Colonic mucosa (tissue), 4 donors: ENCODE measurements around the gene SART3. TPM values are rescaled to one million over a fixed set of nuclear protein-coding genes. Genes with fewer than 3 reads are reported as not detected.

Experiments
- DNase-seq: peaks from one replicate; pipeline ENCODE4 v3.0.0-alpha.2; 2020
- H3K27ac ChIP-seq: fragments of 200-600 bp; one replicate; pipeline ENCODE4 v1.8.0; 2021
- H3K27me3 ChIP-seq: fragments of 200-600 bp; one replicate; pipeline ENCODE4 v1.8.0; 2021
- H3K36me3 ChIP-seq: fragments of 200-600 bp; one replicate; pipeline ENCODE4 v1.8.0; 2021
- H3K4me1 ChIP-seq: fragments of 200-600 bp; one replicate; pipeline ENCODE4 v1.8.0; 2021; ENCODE audit warnings: mild to moderate bottlenecking
- H3K4me3 ChIP-seq: fragments of 200-600 bp; one replicate; pipeline ENCODE4 v1.8.0; 2021
- H3K9ac ChIP-seq, 2 donors: one replicate each; pipeline ENCODE4 v1.7.0; 2013; ENCODE audit warnings: control low read depth in 2 of 2, low read depth in 2 of 2, low read length in 2 of 2
- H3K9me3 ChIP-seq: fragments of 200-600 bp; one replicate; pipeline ENCODE4 v1.8.0; 2021
- intact Hi-C: fragments of 100-400 bp; cut with DNase I; formaldehyde crosslinking; loops from one replicate; pipeline ENCODE4 v1.14.1; 2022
- total RNA-seq, 2 donors: library from RNA; stranded (reverse); fragmentation: NEBNext Ultra II Directional in 1 of 2; extraction: Animal tissue kit (Norgen Biotek cat#: 25700) in 1 of 2; gene quantifications; one replicate each; pipeline ENCODE4 v1.2.1, GENCODE V29; 2021
- TF ChIP-seq, protein P1 (sequence below): fragments of 200-600 bp; IDR thresholded peaks from one replicate; pipeline ENCODE4 v1.8.0; 2022; ENCODE audit warnings: antibody characterized with exemption, mild to moderate bottlenecking
- donor health status: healthy.
- donor health status: DM: no; HTN: no; CAD: no.
- donor health status: DM: no; HTN: no; CAD: no.

SART3 gene
- total RNA-seq, 2 donors from 2014 or later, result 41.1 to 64.9 TPM

DNA sequence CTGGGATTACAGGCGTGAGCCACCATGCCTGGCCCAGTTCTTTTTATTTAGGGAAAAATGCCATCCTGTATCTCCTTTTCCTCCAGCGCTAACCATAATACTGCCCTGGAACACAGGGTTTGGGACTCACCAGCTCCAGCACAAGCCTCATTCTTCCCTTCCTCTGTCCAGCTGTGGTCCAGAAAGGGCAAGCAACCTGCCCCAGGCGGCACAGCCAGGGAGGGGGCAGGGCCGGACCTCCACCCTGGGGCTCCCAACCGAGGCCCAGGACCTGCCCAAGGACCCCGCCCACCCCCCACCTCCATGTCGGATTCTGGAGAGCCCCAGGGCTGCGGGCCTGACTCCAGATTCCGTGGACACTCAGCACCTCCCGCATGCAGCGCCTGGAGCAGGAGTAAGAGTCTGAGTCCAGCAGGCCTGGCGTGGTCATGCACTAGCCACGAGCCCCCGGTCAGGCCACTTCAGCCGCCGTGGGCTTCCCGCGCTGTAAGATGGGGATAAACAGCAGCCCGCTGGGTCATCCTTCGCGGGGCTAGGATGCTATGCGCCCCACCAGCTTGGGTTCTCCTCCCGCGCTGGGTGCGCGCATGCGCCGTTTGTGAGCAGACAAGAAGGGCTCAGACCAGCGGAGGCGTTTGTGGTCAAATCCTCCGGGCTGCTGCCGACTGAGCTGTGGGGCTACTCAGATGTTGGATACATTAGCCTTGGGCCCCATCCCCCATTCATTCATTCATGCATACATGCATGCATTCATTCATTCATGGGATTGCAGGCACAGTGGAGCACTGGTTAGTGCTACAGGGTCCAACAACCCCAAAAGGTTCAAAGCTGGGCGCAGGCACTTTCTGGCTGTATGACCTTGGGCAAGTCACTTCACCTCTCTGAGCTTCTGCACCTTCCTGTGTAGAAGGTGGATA is 20.6 kb upstream of the SART3 start:
- Histone ChIP-seq H3K9ac (no peak overlapping the region), H3K4me3 (no peak overlapping the region), H3K9me3 (no peaks in the 10 kb centered on the region), H3K27ac (no peak overlapping the region), H3K27me3 (no peaks in the 10 kb centered on the region), H3K36me3 (no peaks in the 10 kb centered on the region), H3K4me1 (no peaks in the 10 kb centered on the region)
- DNase-seq, result no peak
- intact Hi-C loops, result no loop called here
- TF ChIP-seq, protein P1, sequence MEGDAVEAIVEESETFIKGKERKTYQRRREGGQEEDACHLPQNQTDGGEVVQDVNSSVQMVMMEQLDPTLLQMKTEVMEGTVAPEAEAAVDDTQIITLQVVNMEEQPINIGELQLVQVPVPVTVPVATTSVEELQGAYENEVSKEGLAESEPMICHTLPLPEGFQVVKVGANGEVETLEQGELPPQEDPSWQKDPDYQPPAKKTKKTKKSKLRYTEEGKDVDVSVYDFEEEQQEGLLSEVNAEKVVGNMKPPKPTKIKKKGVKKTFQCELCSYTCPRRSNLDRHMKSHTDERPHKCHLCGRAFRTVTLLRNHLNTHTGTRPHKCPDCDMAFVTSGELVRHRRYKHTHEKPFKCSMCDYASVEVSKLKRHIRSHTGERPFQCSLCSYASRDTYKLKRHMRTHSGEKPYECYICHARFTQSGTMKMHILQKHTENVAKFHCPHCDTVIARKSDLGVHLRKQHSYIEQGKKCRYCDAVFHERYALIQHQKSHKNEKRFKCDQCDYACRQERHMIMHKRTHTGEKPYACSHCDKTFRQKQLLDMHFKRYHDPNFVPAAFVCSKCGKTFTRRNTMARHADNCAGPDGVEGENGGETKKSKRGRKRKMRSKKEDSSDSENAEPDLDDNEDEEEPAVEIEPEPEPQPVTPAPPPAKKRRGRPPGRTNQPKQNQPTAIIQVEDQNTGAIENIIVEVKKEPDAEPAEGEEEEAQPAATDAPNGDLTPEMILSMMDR, result no peak

DNA sequence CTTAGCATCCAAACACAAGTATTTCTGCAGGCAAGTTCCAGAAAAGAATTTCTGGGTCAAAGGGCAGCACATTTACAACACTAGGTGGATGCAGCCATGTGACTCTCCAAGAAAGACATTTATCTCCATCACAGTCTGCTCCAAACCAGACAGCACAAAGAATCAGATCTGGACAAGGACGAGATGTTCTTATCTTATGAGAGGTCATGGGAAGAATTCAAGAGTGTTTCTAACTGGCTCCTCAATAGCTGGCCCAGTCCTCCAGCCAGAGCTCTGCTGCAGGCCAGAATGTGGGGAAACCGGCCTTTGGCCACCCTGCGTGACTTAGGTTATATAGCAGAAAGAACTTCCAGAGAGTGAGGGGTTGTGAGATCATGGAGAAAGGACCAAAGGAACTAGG is 19.6 kb upstream of the SART3 start:
- Histone ChIP-seq H3K27me3 (no peaks in the 10 kb centered on the region), H3K27ac (no peak overlapping the region), H3K9me3 (no peaks in the 10 kb centered on the region), H3K4me1 (no peaks in the 10 kb centered on the region), H3K9ac (no peak overlapping the region), H3K4me3 (no peak overlapping the region), H3K36me3 (no peaks in the 10 kb centered on the region)
- intact Hi-C loops, result no loop called here
- TF ChIP-seq, protein P1, result no peak
- DNase-seq, result no peak

DNA sequence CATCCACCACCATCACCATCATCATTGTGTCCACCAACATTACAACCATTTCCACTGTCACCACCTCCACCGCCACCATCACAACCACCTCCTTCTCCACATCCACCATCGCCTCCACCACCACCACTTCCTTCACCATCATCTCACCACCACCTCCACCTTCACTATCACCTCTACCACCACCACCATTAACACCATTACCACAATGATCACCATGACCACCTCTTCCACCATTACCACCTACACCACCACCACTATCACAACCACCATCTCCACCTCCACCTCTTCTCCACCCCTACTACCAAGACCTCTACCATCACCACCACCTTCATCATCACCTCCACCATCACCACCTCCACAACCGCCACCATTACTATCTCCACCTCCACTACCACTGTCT is 17.8 kb upstream of the SART3 start:
- Histone ChIP-seq H3K27ac (no peak overlapping the region), H3K9me3 (no peaks in the 10 kb centered on the region)

DNA sequence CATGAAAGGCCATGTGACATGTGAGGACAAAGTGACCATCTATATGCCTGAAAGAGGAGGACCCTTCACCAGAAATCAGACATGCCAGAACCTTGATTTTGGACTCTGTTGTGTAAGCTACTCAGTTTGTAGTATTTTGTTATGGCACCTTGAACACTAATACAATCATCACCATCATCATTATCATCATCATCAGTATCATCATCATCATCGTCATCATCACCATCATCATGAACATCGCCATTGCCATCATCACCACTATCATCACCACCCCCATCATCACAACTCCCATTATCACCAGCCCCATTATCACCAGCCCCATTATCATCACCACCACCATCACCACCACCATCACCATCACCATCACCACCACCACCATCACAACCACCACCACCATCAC is 17.3 kb upstream of the SART3 start:
- no peaks in the 10 kb centered on the region for H3K4me1 ChIP-seq
- H3K9me3 ChIP-seq, result no peaks in the 10 kb centered on the region
- H3K36me3 ChIP-seq, result no peaks in the 10 kb centered on the region
- TF ChIP-seq, protein P1, result no peak
- intact Hi-C loops, result no loop called here
- no peaks in the 10 kb centered on the region for H3K27me3 ChIP-seq
- H3K4me3 ChIP-seq, result no peak overlapping the region
- no peak overlapping the region for H3K9ac ChIP-seq
- no peak overlapping the region for H3K27ac ChIP-seq
- no peak for DNase-seq

More for the DNA sequence above, 17.8 kb upstream of the SART3 start:
- TF ChIP-seq, protein P1, result no peak
- H3K4me3 ChIP-seq, result no peak overlapping the region
- H3K27me3 ChIP-seq, result no peaks in the 10 kb centered on the region
- DNase-seq, result no peak
- intact Hi-C loops, result no loop called here
- H3K9ac ChIP-seq, result no peak overlapping the region
- H3K4me1 ChIP-seq, result no peaks in the 10 kb centered on the region
- H3K36me3 ChIP-seq, result no peaks in the 10 kb centered on the region

DNA sequence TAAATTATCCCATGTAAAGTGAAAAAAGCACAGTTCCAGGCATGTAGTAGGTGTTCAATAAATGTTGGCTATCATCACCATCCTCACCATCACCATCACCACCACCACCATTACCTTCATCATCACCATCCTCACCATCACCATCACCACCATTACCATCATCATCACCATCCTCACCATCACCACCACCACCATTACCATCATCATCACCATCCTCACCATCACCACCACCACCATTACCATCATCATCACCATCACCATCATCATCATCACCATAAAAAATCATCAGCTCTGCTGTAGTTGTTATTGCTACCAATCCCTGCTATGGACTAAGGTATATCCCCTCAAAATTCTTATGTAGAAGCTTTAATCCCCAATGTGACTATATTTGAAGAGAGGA is 16.5 kb upstream of the SART3 start:
- Histone ChIP-seq H3K9ac (no peak overlapping the region), H3K27me3 (no peaks in the 10 kb centered on the region), H3K27ac (no peak overlapping the region), H3K9me3 (no peaks in the 10 kb centered on the region), H3K4me1 (no peaks in the 10 kb centered on the region), H3K36me3 (no peaks in the 10 kb centered on the region), H3K4me3 (no peak overlapping the region)
- TF ChIP-seq, protein P1, result no peak
- intact Hi-C loops, result no loop called here
- no peak for DNase-seq
